Measurements from ENCODE around the gene UBE3D. TPM values are rescaled to one million over a fixed set of nuclear protein-coding genes. Genes with fewer than 3 reads are reported as not detected.

UBE3D gene
- total RNA-seq, 1 experiment from 2014 or later, result 10.9 TPM

GRCh38 chr6:83072726-83073125, 7.1 kb upstream of the UBE3D start:
- DNase-seq, result no peak
- Mint-ChIP-seq H3K27me3 (ENCODE audit: insufficient read depth, unreplicated experiment) (no peaks in the 10 kb centered on the region), H3K9me3 (ENCODE audit: unreplicated experiment) (no peaks in the 10 kb centered on the region), H3K4me1 (ENCODE audit: low read depth, unreplicated experiment) (no peaks in the 10 kb centered on the region), H3K36me3 (ENCODE audit: insufficient read depth, unreplicated experiment) (peaks cover 1% of the 10 kb centered on the region), H3K27ac (ENCODE audit: unreplicated experiment) (no peak overlapping the region), H3K4me3 (ENCODE audit: unreplicated experiment) (no peak overlapping the region)
- H3K27me3 ChIP-seq (replicated peaks; ENCODE audit: control insufficient read depth, insufficient read depth, low read length), result no peaks in the 10 kb centered on the region
- no peaks in the 10 kb centered on the region for H3K36me3 ChIP-seq (ENCODE audit: control insufficient read depth, insufficient read depth, low read length)
- CTCF ChIA-PET, result no interaction called here
- POLR2A ChIA-PET, result interaction anchor here (0.6 kb wide), 1 partner anchor 140 kb away, joined by 9 read pairs; no protein-coding TSS in a partner anchor
- H3K4me3 ChIP-seq (ENCODE audit: low read depth, low read length), result no peak overlapping the region
- TF ChIP-seq CTCF (IDR thresholded peaks at IDR 0.05; ENCODE audit: insufficient read depth in 1 of 2, low read depth in 1 of 2, low read length in 1 of 2, severe bottlenecking in 1 of 2, unreplicated experiment in 1 of 2), result no peak
- intact Hi-C loops (cut with micrococcal nuclease; ENCODE audit: unreplicated experiment), result no loop called here
- H3K4me1 ChIP-seq, result 0 out of 2 replicates have a peak, but pooled peaks cover 5% of the 10 kb centered on the region
- BruUV-seq (replicated peaks), result no TSS peak
- H3K9me3 ChIP-seq, result no peaks in the 10 kb centered on the region

- POLR2A ChIA-PET, result no interaction called here
- H3K9me3 Mint-ChIP-seq (ENCODE audit: unreplicated experiment), result no peaks in the 10 kb centered on the region
- Histone ChIP-seq H3K9me3 (no peaks in the 10 kb centered on the region), H3K4me3 (ENCODE audit: low read depth, low read length) (no peak overlapping the region), H3K36me3 (ENCODE audit: control insufficient read depth, insufficient read depth, low read length) (no peaks in the 10 kb centered on the region), H3K27me3 (replicated peaks; ENCODE audit: control insufficient read depth, insufficient read depth, low read length) (no peaks in the 10 kb centered on the region), H3K4me1 (peaks cover 5% of the 10 kb centered on the region; the same call in 1 of the 2 replicates)
- H3K4me3 Mint-ChIP-seq (ENCODE audit: unreplicated experiment), result no peak overlapping the region
- H3K36me3 Mint-ChIP-seq (ENCODE audit: insufficient read depth, unreplicated experiment), result peaks cover 7% of the 10 kb centered on the region
- no peak overlapping the region for H3K27ac Mint-ChIP-seq (ENCODE audit: unreplicated experiment)
- BruUV-seq (replicated peaks), result no TSS peak
- CTCF ChIA-PET, result no interaction called here
- no peak for TF ChIP-seq CTCF (IDR thresholded peaks at IDR 0.05; ENCODE audit: insufficient read depth in 1 of 2, low read depth in 1 of 2, low read length in 1 of 2, severe bottlenecking in 1 of 2, unreplicated experiment in 1 of 2)
- intact Hi-C loops (cut with micrococcal nuclease; ENCODE audit: unreplicated experiment), result no loop called here
- DNase-seq, result no peak
- H3K27me3 Mint-ChIP-seq (ENCODE audit: insufficient read depth, unreplicated experiment), result no peaks in the 10 kb centered on the region
- H3K4me1 Mint-ChIP-seq (ENCODE audit: low read depth, unreplicated experiment), result no peaks in the 10 kb centered on the region
Measured at GRCh38 chr6:83071707-83072106, 6.1 kb upstream of the UBE3D start.

GRCh38 chr6:83071023-83071422, 5.4 kb upstream of the UBE3D start:
- ChIA-PET CTCF (no interaction called here), POLR2A (no interaction called here)
- DNase-seq, result no peak
- no peaks in the 10 kb centered on the region for H3K9me3 Mint-ChIP-seq (ENCODE audit: unreplicated experiment)
- H3K4me1 Mint-ChIP-seq (ENCODE audit: low read depth, unreplicated experiment), result peaks cover 3% of the 10 kb centered on the region
- H3K36me3 Mint-ChIP-seq (ENCODE audit: insufficient read depth, unreplicated experiment), result peaks cover 7% of the 10 kb centered on the region
- H3K4me3 Mint-ChIP-seq (ENCODE audit: unreplicated experiment), result no peak overlapping the region
- TF ChIP-seq CTCF (IDR thresholded peaks at IDR 0.05; ENCODE audit: insufficient read depth in 1 of 2, low read depth in 1 of 2, low read length in 1 of 2, severe bottlenecking in 1 of 2, unreplicated experiment in 1 of 2), result no peak
- Histone ChIP-seq H3K9me3 (no peaks in the 10 kb centered on the region), H3K27me3 (replicated peaks; ENCODE audit: control insufficient read depth, insufficient read depth, low read length) (no peaks in the 10 kb centered on the region), H3K4me3 (ENCODE audit: low read depth, low read length) (no peak overlapping the region), H3K4me1 (peaks cover 5% of the 10 kb centered on the region; the same call in 1 of the 2 replicates), H3K36me3 (ENCODE audit: control insufficient read depth, insufficient read depth, low read length) (no peaks in the 10 kb centered on the region)
- no peak overlapping the region for H3K27ac Mint-ChIP-seq (ENCODE audit: unreplicated experiment)
- intact Hi-C loops (cut with micrococcal nuclease; ENCODE audit: unreplicated experiment), result no loop called here
- H3K27me3 Mint-ChIP-seq (ENCODE audit: insufficient read depth, unreplicated experiment), result no peaks in the 10 kb centered on the region
- no TSS peak for BruUV-seq (replicated peaks)

All from Caco-2 (cell line).